GM12891 (cell line): Measurements from ENCODE around the gene SLC27A3.

Experiments
- DNase-seq: peaks from one replicate; pipeline ENCODE4 v3.0.0; 2011; ENCODE audit warnings: low spot score; ENCODE audit not compliant: insufficient read length
- FAIRE-seq: peaks from 2 replicates; lab custom pipeline; 2011; peaks lifted over from hg19 to GRCh38; lab: Jason Lieb, UNC
- PAX5 ChIP-seq: IDR thresholded peaks from 2 replicates; pipeline ENCODE4 v1.6.1; 2011; ENCODE audit warnings: low read length, moderate library complexity, mild to moderate bottlenecking; ENCODE audit not compliant: insufficient read depth, severe bottlenecking
- POLR2A ChIP-seq: IDR thresholded peaks from 2 replicates; pipeline ENCODE4 v1.6.1; 2011; ENCODE audit warnings: low read depth, low read length, control low read depth
- POLR2AphosphoS5 ChIP-seq: IDR thresholded peaks from 2 replicates; pipeline ENCODE4 v1.6.1; 2011; ENCODE audit warnings: low read depth, low read length, control low read depth
- POU2F2 ChIP-seq: IDR thresholded peaks from 2 replicates; pipeline ENCODE4 v1.6.1; 2011; ENCODE audit warnings: low read depth, mild to moderate bottlenecking, control low read depth, low read length, moderate library complexity
- SPI1 ChIP-seq: IDR thresholded peaks from 2 replicates; pipeline ENCODE4 v1.6.1; 2011; ENCODE audit warnings: low read depth, low read length, control low read depth
- TAF1 ChIP-seq: IDR thresholded peaks from 2 replicates; pipeline ENCODE4 v1.6.1; 2011; ENCODE audit warnings: low read depth, low read length, control low read depth

SLC27A3 gene

GRCh38 chr1:153799566-153800465, 24.6 kb downstream of the SLC27A3 start:
- no peak for TF ChIP-seq PAX5
- TF ChIP-seq POU2F2, result no peak
- TF ChIP-seq POLR2A, result no peak
- TF ChIP-seq POLR2AphosphoS5, result no peak
- TF ChIP-seq SPI1, result no peak
- no peak for TF ChIP-seq TAF1
- DNase-seq (no peak), FAIRE-seq (no peak)

- no peak for DNase-seq
- no peak for FAIRE-seq
- TF ChIP-seq POLR2A (no peak), POU2F2 (no peak), TAF1 (no peak), PAX5 (no peak), SPI1 (no peak), POLR2AphosphoS5 (no peak)
These were observed 25.3 kb downstream of the SLC27A3 start for GRCh38 chr1:153800516-153800915.

- no peak for FAIRE-seq
- TF ChIP-seq POU2F2 (no peak), TAF1 (no peak), POLR2A (no peak), POLR2AphosphoS5 (no peak), PAX5 (no peak), SPI1 (no peak)
- no peak for DNase-seq
These were observed 25.9 kb downstream of the SLC27A3 start for GRCh38 chr1:153801028-153801625.

GRCh38 chr1:153801786-153802697, 26.8 kb downstream of the SLC27A3 start:
- TF ChIP-seq SPI1, result no peak
- no peak for TF ChIP-seq PAX5
- no peak for TF ChIP-seq TAF1
- TF ChIP-seq POLR2AphosphoS5, result no peak
- TF ChIP-seq POU2F2, result no peak
- TF ChIP-seq POLR2A, result no peak
- DNase-seq, result no peak
- FAIRE-seq, result no peak

- TF ChIP-seq PAX5 (no peak), TAF1 (no peak), POLR2A (no peak), POLR2AphosphoS5 (no peak), SPI1 (no peak), POU2F2 (no peak)
- FAIRE-seq (no peak), DNase-seq (no peak)
These were observed 28.4 kb downstream of the SLC27A3 start for GRCh38 chr1:153803470-153804056.

- FAIRE-seq (no peak), DNase-seq (no peak)
- TF ChIP-seq SPI1 (no peak), POU2F2 (no peak), POLR2AphosphoS5 (no peak), POLR2A (no peak), PAX5 (no peak), TAF1 (no peak)
These were observed 28.9 kb downstream of the SLC27A3 start for GRCh38 chr1:153804112-153804511.

- TF ChIP-seq POU2F2 (peak; percentile 71), POLR2AphosphoS5 (peak; percentile 66; the same call in 1 of the 2 replicates), PAX5 (no peak), TAF1 (peak; percentile 35; the same call in 1 of the 2 replicates), POLR2A (no peak), SPI1 (peak; percentile 100)
- DNase-seq (peak; percentile 85), FAIRE-seq (peak; percentile 96)
These were observed 30.0 kb downstream of the SLC27A3 start for GRCh38 chr1:153805042-153805745.

- TF ChIP-seq TAF1 (no peak), SPI1 (no peak), POLR2A (no peak), PAX5 (no peak), POLR2AphosphoS5 (no peak), POU2F2 (no peak)
- FAIRE-seq (no peak), DNase-seq (no peak)
These were observed 30.9 kb downstream of the SLC27A3 start for GRCh38 chr1:153805886-153806719.
